ENCODE data around the gene PBX3. TPM values are rescaled to one million over a fixed set of nuclear protein-coding genes. Genes with fewer than 3 reads are reported as not detected.

The PBX3 gene
- total RNA-seq, 1 donor from 2014 or later: 10.6 TPM

- H3K4me3 ChIP-seq (ENCODE audit: low read depth, low read length): no peak overlapping the region
- DNase-seq (ENCODE audit: low read depth): no peak
- H3K27me3 ChIP-seq (ENCODE audit: control insufficient read depth, insufficient read depth, low read length): peaks cover 2% of the 10 kb centered on the region
- H3K36me3 ChIP-seq (ENCODE audit: control insufficient read depth, insufficient read depth, low read length): no peaks in the 10 kb centered on the region
- TF ChIP-seq, protein P1, sequence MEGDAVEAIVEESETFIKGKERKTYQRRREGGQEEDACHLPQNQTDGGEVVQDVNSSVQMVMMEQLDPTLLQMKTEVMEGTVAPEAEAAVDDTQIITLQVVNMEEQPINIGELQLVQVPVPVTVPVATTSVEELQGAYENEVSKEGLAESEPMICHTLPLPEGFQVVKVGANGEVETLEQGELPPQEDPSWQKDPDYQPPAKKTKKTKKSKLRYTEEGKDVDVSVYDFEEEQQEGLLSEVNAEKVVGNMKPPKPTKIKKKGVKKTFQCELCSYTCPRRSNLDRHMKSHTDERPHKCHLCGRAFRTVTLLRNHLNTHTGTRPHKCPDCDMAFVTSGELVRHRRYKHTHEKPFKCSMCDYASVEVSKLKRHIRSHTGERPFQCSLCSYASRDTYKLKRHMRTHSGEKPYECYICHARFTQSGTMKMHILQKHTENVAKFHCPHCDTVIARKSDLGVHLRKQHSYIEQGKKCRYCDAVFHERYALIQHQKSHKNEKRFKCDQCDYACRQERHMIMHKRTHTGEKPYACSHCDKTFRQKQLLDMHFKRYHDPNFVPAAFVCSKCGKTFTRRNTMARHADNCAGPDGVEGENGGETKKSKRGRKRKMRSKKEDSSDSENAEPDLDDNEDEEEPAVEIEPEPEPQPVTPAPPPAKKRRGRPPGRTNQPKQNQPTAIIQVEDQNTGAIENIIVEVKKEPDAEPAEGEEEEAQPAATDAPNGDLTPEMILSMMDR (IDR thresholded peaks at IDR 0.05; ENCODE audit: insufficient read depth, low read length, poor library complexity, severe bottlenecking): no peak
These were observed 238.2 kb downstream of the PBX3 start for GRCh38 chr9:125985142-125985997.

DNA sequence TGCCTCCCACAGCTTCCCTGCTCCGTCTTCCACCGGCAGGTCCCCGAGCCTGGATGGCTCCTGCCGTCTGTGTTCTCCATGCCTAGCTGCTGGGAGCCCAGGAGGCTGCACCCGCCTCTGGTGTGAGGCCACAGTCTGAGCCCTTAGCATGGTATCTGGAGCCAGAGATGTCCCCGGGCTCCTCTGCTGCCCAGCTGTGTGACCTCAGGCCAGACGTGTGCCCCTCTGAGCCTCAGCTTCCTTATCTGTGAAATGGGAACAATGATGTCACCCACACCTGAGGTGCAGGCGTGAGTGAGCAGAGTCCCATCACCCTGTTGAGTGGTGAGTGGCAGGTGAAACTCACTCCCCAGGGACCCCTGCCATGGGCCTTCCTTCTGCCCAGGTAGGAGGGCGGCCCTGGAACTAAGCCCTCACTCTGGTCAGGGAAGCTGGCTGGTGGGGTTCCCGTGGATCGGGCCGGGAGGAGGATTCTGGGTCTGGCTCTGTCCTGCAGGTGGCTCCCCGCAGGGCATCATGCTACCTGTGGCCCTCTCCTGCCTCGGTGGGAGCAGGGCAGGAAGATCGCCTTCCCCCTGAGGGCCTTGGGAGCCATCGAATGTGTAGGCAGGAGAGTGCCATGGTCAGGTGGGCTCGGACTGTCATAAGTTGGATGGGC is 239.0 kb downstream of the PBX3 start:
- TF ChIP-seq, protein P1 (IDR thresholded peaks at IDR 0.05; ENCODE audit: insufficient read depth, low read length, poor library complexity, severe bottlenecking): no peak
- Histone ChIP-seq H3K27me3 (ENCODE audit: control insufficient read depth, insufficient read depth, low read length) (peaks cover 2% of the 10 kb centered on the region), H3K4me3 (ENCODE audit: low read depth, low read length) (no peak overlapping the region), H3K36me3 (ENCODE audit: control insufficient read depth, insufficient read depth, low read length) (no peaks in the 10 kb centered on the region)
- DNase-seq (ENCODE audit: low read depth): no peak

- TF ChIP-seq, protein P1 (IDR thresholded peaks at IDR 0.05; ENCODE audit: insufficient read depth, low read length, poor library complexity, severe bottlenecking): no peak
- H3K36me3 ChIP-seq (ENCODE audit: control insufficient read depth, insufficient read depth, low read length): no peaks in the 10 kb centered on the region
- no peak for DNase-seq (ENCODE audit: low read depth)
- H3K27me3 ChIP-seq (ENCODE audit: control insufficient read depth, insufficient read depth, low read length): peaks cover 2% of the 10 kb centered on the region
- H3K4me3 ChIP-seq (ENCODE audit: low read depth, low read length): no peak overlapping the region
These were observed 239.8 kb downstream of the PBX3 start for GRCh38 chr9:125986966-125987365.

DNA sequence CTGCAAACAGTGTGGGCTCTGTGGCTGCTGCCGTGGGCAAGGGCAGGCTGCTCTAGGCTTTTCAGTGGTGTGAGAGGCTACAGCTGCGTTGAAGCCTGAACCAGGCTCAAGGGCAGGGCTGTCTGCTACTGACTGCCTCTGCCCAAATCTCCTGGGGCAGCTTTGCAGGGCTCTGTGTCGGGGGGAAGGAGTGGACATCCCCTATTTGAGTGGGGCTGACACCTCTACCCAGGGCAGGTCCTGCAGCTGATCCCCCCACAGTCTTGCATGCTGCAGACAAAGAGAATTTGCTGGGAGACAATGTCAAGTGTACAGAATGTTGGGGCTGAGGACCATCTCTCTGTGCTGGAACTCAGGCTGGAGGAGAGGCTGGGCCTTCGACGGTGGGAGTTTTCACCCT is 240.2 kb downstream of the PBX3 start:
- peaks cover 2% of the 10 kb centered on the region for H3K27me3 ChIP-seq (ENCODE audit: control insufficient read depth, insufficient read depth, low read length)
- no peaks in the 10 kb centered on the region for H3K36me3 ChIP-seq (ENCODE audit: control insufficient read depth, insufficient read depth, low read length)
- TF ChIP-seq, protein P1 (IDR thresholded peaks at IDR 0.05; ENCODE audit: insufficient read depth, low read length, poor library complexity, severe bottlenecking): no peak
- no peak overlapping the region for H3K4me3 ChIP-seq (ENCODE audit: low read depth, low read length)
- no peak for DNase-seq (ENCODE audit: low read depth)

GRCh38 chr9:125988479-125989050 is 241.4 kb downstream of the PBX3 start:
- H3K36me3 ChIP-seq (ENCODE audit: control insufficient read depth, insufficient read depth, low read length): no peaks in the 10 kb centered on the region
- no peak for DNase-seq (ENCODE audit: low read depth)
- H3K27me3 ChIP-seq (ENCODE audit: control insufficient read depth, insufficient read depth, low read length): peaks cover 2% of the 10 kb centered on the region
- TF ChIP-seq, protein P1 (IDR thresholded peaks at IDR 0.05; ENCODE audit: insufficient read depth, low read length, poor library complexity, severe bottlenecking): no peak
- no peak overlapping the region for H3K4me3 ChIP-seq (ENCODE audit: low read depth, low read length)

All from kidney epithelial cell (primary cell).